HG03066 (cell line): ENCODE data around the gene BFSP2.
A peak's percentile ranks its signal among the peaks of the same experiment; 100 is the strongest.
"Not testable (repeated sequence)": the region's sequence is repeated elsewhere in the genome, so short reads cannot be mapped to it uniquely, and the experiment has no call there.

Experiments used
- ATAC-seq: cut with Tn5 transposase; IDR thresholded peaks from one replicate; pipeline ENCODE4 v1.9.1; 2021; ENCODE audit warnings: low read depth; ENCODE audit not compliant: unreplicated experiment

Gene BFSP2

GRCh38 chr3:133506215-133506901, 106.5 kb downstream of the BFSP2 start:
- peak; percentile 98 for ATAC-seq

DNA sequence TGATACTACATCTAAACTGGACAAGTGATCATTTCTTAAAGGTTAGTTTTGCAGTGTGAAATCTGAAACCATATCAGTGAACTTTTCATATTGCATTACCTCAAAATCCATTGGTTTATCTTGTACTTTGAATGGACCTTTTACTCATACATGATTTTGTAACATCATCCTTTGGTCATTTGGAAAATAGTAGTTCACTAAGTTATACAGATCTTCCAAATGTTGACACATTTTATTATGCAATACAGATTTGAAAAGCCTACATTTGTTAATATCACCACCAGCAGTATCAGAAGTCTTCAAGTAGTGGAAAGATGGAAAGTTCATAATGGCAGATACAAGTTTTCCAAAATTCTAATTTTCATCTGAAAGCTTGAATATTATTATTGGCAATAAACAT, 109.6 kb downstream of the BFSP2 start:
- no peak for ATAC-seq

GRCh38 chr3:133512416-133513089, 112.7 kb downstream of the BFSP2 start:
- ATAC-seq = no peak

- ATAC-seq = no peak
Observed at GRCh38 chr3:133514418-133514817, 114.6 kb downstream of the BFSP2 start.

DNA sequence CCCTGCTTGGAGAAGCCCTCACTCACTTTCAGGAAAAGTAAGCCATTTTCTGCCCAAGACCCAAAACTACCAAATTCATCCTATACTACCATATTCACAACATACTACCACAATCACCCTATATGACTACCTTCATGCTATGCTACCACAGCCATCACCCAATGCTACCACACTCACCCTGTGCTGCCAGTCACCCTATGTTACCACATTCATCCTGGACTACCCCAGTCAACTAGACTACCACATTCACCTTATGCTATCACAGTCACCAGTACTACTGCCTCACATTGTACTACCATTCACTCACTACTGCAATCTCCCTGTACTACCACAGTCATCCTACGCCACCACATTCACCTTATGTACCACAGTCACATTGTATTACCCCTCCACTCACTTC, 115.3 kb downstream of the BFSP2 start:
- ATAC-seq = no peak

DNA sequence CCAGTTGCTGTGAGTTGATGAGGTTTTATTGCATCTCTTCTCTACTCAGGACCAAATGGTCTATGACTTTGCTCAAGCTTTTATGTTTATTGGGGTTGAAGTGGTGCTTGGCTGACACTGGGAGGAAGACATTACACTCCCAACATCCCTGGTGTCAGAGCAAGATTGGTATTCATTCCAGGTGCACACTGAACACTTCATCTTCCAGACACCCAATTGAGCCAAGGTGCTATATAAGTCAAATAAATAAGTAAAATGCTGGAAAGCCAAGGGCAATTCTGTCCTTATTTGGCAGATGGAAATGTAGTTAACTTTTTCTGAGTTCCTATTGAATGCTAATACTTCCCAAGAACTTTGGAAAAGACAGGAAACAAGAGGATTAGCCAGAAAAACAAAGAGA, 120.4 kb downstream of the BFSP2 start:
- no peak for ATAC-seq

DNA sequence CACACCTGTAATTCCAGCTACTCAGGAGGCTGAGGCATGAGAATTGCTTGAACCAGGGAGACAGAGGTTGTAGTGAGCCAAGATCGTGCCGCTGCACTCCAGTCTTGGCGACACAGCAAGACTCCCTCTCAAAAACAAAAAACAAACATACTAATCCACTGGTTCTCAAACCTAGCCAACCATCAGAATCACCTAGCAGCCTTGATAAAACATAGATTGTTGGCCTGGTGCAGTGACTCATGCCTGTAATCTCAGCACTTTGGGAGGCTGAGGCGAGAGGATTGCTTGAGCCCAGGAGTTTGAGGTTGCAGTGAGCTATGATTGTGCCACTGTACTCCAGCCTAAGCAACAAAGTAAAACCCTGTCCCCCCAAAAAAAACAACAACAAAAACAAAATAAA, 121.1 kb downstream of the BFSP2 start:
- not testable (repeated sequence) for ATAC-seq

GRCh38 chr3:133521946-133522345, 122.1 kb downstream of the BFSP2 start:
- no peak for ATAC-seq

DNA sequence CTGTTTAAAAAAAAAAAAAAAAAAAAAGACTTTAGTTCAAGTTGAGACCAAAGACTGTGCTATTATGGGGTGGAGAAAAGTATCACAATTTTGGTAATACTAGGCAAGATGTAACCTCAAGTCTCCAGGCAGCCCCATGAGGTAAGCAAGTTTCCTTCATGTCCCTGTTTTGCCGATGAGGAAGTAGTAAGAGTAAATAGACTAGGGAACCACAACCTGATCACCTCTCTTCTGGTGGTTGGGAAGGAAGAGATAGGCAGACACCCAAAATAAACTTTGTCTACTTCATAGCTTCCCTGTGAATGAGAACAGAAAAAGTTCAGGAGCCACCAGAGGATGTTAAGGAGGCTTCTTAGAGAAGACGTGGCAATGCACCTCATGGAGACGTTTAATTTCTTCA, 123.9 kb downstream of the BFSP2 start:
- not testable (repeated sequence) for ATAC-seq
